GM12864 (cell line): ENCODE data around the gene DCTN3.
"Not testable (repeated sequence)": the region's sequence is repeated elsewhere in the genome, so short reads cannot be mapped to it uniquely, and the experiment has no call there.

Experiments used
- DNase-seq: peaks from one replicate; pipeline ENCODE4 v3.0.0-alpha.2; 2011; ENCODE audit warnings: low read depth
- H3K4me3 ChIP-seq: 2 replicates; pipeline ENCODE4 v1.5.1; 2011; ENCODE audit warnings: mild to moderate bottlenecking, low read depth, low read length, control low read depth
- TF ChIP-seq, protein P1 (sequence below): IDR thresholded peaks from 2 replicates; pipeline ENCODE4 v1.5.1; 2011; ENCODE audit warnings: low read depth, mild to moderate bottlenecking, moderate library complexity, low read length, control low read depth, inconsistent platforms; ENCODE audit errors: missing control alignments

DCTN3 gene

DNA sequence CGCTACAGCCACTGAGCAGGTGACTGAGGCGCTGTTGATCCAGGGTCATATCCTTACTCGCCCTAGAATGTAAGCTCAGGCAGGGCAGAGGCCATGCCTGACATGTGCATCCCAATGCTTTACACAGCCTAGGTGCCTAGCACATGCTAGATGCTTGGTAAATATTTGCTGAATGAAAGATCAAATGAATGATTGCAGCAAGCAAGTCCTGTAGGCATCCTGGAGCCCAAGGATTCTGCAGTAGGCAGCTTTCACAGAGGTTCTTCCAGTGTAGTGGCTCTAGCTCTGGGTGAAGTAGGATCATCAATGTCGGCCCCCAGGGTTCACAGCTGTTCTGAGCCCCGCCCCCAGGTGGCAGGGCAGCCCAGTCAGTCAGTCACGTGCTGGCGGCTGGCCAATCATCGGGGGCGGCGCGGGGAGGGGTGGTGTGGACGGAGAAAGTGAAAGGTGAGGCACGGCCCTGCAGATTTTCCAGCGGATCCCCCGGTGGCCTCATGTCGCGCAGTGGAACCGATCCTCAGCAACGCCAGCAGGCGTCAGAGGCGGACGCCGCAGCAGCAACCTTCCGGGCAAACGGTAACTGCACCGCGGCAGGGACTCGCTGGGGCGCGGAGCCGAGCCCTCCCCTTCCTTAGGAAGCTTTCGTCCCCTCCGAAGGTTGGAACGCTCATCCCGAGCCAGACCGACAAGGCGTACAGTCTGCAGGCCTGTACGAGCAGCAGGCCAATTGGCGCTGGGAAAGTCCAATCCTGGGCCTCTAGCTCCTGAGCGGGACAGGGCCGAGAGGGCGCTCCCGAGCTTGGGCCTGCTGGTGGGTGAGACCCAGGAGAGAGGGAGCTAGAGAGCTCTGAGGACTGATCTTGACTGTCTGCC is 26.2 kb upstream of the DCTN3 start, which contains the start of gene GALT:
Gene GALT, plus strand, starts transcription at position 465 of the 873 bp plus-strand sequence. Its CDS starts 30 bp downstream, at position 495.
- peak; percentile 72 for DNase-seq
- TF ChIP-seq, protein P1, sequence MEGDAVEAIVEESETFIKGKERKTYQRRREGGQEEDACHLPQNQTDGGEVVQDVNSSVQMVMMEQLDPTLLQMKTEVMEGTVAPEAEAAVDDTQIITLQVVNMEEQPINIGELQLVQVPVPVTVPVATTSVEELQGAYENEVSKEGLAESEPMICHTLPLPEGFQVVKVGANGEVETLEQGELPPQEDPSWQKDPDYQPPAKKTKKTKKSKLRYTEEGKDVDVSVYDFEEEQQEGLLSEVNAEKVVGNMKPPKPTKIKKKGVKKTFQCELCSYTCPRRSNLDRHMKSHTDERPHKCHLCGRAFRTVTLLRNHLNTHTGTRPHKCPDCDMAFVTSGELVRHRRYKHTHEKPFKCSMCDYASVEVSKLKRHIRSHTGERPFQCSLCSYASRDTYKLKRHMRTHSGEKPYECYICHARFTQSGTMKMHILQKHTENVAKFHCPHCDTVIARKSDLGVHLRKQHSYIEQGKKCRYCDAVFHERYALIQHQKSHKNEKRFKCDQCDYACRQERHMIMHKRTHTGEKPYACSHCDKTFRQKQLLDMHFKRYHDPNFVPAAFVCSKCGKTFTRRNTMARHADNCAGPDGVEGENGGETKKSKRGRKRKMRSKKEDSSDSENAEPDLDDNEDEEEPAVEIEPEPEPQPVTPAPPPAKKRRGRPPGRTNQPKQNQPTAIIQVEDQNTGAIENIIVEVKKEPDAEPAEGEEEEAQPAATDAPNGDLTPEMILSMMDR = peak; percentile 61

DNA sequence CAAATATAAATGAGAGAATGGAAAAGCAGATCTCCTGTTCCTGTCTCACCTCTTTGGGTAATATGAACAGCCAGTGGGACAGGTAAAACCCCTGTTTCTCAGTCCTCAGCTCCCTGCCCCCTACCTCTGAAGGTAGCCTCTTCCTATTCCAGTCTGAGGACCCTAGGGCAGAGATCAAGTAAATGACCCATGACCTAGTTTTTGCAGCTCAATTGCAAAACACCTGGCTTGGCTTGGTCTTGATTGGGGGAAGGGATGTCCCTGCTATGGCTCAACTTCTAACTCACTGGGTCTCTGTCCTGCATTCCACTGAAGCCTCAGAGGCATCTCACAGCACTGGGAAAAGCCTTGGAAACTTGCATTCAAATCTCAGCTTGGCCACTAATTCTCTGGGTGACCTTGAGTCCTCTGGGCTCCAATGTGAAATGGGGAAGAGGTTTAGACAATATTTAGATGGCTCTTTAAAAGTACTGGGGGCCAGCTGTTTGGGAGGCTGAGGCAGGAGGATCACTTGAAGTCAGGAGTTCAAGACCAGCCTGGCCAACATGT is 24.5 kb upstream of the DCTN3 start:
- TF ChIP-seq, protein P1 = no peak
- no peak for DNase-seq
- H3K4me3 ChIP-seq = no peak overlapping the region

More for the DNA sequence above, 26.2 kb upstream of the DCTN3 start, which contains the start of gene GALT:
- peak within 1 kb of the TSS; percentile 81 for H3K4me3 ChIP-seq

DNA sequence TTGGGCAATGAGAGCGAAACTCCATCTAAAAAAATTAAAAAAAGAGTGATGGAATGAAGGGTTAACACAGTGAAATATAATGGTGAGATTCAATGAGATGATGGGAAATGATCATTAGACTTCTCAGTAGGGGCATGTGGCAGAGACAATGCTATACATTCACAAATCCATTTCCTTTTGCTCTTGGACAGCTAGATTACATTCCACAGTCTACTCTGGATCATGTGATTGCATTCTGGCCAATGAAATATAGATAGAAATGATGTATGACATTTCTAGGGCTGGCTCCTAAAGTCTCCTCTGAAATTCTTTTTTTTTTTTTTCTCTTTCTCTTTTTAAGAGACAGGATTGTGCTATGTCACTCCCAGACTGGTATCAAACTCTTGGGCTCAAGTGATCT is 22.4 kb upstream of the DCTN3 start:
- TF ChIP-seq, protein P1 = no peak
- no peak overlapping the region for H3K4me3 ChIP-seq
- DNase-seq = no peak

DNA sequence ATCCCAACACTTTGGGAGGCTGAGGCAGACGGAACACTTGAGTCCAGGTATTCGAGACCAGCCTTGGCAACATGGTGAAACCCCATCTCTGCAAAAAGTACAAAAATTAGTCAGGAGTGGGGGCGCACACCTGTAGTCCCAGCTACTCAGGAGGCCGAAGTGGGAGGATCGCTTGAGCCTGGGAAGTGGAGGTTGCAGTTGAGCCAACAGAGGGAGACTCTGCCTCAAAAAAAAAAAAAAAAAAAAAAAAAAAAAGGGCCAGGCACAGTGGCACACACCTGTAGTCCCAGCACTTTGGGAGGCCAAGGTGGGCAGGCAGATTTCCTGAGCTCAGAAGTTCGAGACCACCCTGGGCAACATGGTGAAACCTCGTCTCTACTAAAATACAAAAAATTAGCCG is 19.0 kb upstream of the DCTN3 start:
- DNase-seq, H3K4me3 ChIP-seq: not testable (repeated sequence)

DNA sequence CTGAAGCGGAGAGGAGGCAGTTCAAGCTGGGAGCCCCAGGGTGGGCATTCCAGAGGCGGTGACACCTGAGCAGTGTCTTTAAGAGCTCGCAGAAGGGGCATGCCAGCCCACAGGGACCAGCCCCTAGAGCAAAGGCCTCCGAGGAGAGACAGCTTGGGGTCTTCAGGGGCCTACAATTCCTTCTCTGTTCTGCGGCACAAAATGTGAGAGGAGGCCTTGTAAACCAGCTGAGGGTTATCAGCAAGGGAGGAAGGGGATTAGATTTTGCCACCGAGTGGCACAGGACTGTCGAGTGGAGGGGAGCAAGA is 17.8 kb upstream of the DCTN3 start:
- DNase-seq = no peak
- TF ChIP-seq, protein P1 = no peak
- peak overlapping the region; percentile 95 for H3K4me3 ChIP-seq

DNA sequence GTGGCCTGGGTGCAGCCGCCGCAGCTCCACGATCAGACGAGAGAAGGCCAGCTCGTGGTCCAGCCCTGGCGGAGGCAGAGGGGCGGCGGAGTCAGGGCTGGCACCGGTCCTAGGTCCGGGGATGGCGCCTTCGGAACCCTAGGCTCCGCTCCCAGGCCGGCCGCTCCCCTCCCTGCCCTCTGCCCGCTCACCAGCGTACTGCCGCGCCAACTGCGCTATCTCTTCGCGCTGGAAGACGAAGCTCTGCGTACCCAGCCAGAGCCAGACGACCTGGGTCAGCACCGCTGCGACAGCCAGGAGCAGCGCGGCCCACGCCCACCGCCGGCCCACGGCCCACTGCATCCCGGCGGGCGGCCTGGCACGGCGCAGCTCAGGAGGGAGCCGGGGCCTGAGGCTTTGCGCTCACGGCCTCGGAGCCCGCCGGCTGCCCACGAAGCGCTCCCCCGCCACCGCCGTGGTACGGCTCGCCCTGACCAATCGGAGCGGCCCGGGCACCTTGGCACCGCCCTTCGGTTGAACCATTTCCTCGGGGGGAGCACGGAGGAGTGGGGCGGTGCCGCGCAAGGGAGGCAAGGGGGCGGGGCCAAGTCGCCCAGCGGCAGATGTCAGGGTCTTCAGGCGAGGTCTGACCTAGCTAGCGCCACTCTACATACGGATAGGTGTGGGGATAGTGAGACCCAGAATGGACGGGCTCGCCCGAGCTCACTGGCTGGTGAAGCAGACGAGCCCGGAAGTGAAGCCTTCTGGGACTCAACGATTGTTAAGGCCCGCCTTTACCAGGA is 17.3 kb upstream of the DCTN3 start, which contains the start of gene SIGMAR1:
Gene SIGMAR1, minus strand, starts transcription at position 432 of the 782 bp plus-strand sequence. Its CDS starts 90 bp downstream, at position 342.
- peak; percentile 73 for DNase-seq
- TF ChIP-seq, protein P1 = no peak
- H3K4me3 ChIP-seq = peak within 1 kb of the TSS; percentile 95

DNA sequence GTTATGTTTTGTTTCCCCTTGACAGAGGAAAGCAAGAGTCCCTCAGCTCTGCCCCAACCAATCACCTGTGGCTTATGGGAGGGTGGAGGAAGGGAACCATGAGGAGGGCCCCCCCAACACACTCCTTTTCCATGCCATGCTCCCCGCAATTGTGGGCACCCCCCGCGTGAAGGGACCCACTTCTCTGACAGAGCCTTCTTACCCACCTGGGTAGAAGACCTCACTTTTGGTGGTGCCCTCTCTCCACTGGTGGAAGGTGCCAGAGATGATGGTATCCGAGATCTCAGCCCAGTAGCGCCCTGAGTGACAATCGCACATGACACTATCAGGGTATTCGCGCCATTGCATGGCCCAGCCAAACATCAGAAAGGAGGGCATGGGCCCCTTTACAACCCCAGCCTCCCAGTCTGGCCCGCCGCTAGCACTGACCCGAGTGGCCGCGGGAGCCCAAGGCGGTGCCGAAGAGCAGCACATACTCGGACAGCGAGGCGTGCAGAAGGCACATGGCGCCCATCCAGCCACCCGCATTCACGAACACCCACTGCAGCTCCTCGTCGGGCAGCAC is 16.6 kb upstream of the DCTN3 start:
- DNase-seq = no peak
- H3K4me3 ChIP-seq = peak overlapping the region; percentile 95
- TF ChIP-seq, protein P1 = no peak
